GM19467 (cell line): Measurements from ENCODE around the gene KRTAP5-9.
"Not testable (repeated sequence)": the region's sequence is repeated elsewhere in the genome, so short reads cannot be mapped to it uniquely, and the experiment has no call there.

ENCODE experiments used
- ATAC-seq: cut with Tn5 transposase; IDR thresholded peaks from one replicate; pipeline ENCODE4 v1.9.1; 2021; ENCODE audit warnings: mild to moderate bottlenecking, moderate library complexity; ENCODE audit not compliant: unreplicated experiment

KRTAP5-9 gene

DNA sequence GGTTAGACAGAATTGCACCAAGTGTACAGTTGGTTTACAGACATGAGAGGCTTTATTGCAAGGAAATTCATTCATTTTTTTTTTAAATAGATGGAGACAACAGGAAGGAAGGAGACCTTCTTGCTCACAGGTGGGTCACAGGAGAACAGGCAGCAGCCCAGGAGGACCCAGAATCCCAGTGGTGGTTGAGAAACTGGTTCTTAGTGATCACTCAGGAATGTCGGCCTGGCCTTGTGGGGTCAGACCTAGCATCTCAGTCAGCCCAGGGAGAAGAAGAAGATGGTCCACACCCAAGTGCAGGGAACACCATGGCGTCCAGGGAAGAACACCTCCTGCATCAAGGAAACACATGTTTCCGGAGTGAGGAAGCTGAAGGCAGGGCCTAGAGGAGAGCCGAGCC, 33.6 kb downstream of the KRTAP5-9 start:
- no peak for ATAC-seq

DNA sequence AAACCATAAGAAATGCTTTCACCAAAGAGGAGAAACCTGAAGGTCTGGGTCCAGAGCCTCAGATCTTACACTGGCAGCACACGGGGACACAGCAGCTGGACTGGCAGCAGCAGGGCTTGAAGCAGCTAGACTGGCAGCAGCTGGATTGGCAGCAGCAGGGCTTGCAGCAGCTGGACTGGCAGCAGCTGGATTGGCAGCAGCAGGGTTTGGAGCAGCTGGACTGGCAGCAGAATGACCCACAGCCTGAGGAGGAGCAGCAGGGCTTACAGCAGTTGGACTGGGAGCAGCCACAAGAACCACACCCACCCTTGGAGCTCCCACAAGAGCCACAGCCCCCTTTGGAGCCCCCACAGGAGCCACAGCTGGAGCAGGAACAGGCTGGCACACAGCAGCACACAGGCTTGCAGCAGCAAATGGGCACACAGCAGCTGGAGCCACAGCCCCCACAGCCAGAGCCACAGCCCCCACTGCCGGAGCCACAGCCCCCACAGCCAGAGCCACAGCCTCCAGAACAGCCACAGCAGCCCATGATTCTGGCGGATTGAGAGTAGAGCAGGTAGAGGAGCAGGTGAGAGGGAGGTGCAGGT, 34.2 kb downstream of the KRTAP5-9 start, which contains the start of gene KRTAP5-11:
Gene KRTAP5-11, minus strand, starts transcription at position 567 of the 587 bp plus-strand sequence. Its CDS starts 38 bp downstream, at position 529.
- ATAC-seq, result no peak

DNA sequence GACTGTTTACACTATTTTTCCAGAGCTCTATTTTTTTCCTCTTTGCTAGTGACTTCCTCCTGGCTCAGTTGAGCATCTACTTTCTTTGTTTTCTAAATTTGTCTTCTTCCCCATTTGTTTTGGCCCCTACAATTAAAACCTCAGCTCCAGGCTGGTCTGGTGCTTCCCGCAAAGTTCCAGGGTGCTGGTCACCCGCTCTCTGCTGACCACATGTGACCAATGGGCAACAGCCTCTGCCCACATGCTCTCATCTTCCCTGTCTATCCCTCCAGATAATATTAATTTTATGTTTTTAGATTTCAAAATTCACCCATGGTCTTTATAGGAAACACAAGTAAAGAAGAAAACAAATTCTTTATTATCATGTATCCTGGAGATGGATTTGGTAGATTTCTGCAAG, 34.7 kb downstream of the KRTAP5-9 start:
- ATAC-seq, result not testable (repeated sequence)

DNA sequence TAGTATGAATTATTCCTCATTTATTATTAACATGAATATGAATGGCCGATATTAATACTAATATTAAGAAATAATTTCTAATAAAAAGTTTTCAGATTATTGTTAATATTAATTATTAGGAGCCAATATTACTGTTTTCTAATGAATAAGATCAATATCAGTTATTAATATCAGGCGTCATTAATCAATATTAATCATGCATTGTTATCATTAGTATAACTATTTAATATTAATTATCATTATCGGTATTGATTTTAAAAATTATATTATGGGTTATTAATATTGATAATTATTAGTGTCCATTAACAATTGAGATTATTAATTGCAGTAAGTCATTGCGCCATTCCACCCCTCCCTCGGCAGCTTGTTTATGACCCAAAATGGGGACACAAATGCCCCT, 37.5 kb downstream of the KRTAP5-9 start:
- not testable (repeated sequence) for ATAC-seq

DNA sequence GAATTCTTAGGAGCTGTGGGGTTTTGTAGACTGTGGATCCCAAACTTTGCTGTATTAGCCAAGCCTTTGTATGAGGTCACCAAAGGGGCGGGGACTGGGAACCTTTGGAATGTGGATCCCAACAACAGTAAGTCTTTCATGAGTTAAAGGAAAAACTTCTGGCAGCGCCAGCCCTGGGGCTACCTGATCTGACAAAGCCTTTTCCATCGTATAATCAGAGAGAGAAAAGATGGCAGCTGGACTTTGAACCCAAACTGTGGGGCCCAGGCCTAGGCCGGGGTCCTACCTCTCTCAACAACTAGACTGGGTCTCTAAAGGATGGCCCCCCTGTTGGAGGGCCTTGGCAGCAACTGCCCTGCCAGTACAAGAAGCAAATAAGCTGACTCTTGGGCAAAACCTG, 40.1 kb downstream of the KRTAP5-9 start:
- ATAC-seq, result not testable (repeated sequence)

DNA sequence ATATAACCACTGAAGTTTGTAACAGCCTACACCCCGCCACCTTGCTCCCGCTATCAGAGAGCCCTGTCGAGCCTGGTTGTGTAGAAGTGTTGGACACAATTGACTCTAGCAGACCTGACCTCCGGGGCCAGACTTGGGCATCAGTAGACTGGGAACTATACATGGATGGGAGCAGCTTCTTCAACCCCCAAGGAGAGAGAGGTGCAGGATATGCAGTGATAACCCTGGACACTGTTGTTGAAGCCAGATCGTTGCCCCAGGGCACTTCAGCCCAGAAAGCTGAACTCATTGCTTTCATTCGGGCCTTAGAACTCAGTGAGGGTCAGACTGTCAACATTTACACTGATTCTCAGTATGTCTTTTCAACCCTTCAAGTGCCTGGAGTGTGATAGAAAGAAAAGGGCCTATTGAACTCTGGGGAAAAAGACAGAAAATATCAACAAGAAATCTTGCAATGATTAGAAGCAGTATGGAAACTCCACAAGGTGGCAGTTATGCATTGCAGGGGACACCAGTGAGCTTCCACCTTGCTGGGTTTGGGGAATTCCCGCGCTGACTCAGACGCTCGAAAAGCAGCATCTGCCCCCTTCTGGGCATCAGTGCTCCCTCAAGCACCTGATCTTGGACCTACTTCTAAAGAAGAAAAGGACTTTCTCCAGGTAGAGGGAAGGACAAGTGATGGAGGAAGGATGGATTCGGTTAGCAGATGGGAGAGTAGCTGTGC, 40.8 kb downstream of the KRTAP5-9 start:
- not testable (repeated sequence) for ATAC-seq

DNA sequence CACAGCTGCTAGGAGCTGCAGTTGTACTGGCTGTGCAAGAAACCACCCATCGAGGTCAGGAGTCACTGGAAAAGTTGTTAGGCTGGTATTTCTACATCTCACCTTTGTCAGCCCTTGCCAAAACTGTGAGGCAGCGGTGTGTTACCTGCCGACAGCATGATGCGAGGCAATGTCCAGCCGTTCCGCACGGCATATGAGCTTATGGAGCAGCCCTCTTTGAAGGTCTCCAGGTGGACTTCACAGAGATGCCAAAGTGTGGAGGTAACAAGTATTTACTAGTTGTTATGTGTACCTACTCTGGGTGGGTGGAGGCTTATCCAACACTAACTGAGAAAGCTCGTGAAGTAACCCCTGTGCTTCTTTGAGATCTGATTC, 41.3 kb downstream of the KRTAP5-9 start:
- not testable (repeated sequence) for ATAC-seq
